Thoracic aorta endothelial cell (primary cell): ENCODE measurements around the gene ADCYAP1. TPM values are rescaled to one million over a fixed set of nuclear protein-coding genes. Genes with fewer than 3 reads are reported as not detected.

ENCODE experiments used
- total RNA-seq: library from RNA; depleted of rRNA; stranded (reverse); fragments of >200 nt; gene quantifications from 2 replicates; pipeline ENCODE4 v1.2.3, GENCODE V29; 2012

Gene ADCYAP1
- not detected in 2 replicates for total RNA-seq

DNA sequence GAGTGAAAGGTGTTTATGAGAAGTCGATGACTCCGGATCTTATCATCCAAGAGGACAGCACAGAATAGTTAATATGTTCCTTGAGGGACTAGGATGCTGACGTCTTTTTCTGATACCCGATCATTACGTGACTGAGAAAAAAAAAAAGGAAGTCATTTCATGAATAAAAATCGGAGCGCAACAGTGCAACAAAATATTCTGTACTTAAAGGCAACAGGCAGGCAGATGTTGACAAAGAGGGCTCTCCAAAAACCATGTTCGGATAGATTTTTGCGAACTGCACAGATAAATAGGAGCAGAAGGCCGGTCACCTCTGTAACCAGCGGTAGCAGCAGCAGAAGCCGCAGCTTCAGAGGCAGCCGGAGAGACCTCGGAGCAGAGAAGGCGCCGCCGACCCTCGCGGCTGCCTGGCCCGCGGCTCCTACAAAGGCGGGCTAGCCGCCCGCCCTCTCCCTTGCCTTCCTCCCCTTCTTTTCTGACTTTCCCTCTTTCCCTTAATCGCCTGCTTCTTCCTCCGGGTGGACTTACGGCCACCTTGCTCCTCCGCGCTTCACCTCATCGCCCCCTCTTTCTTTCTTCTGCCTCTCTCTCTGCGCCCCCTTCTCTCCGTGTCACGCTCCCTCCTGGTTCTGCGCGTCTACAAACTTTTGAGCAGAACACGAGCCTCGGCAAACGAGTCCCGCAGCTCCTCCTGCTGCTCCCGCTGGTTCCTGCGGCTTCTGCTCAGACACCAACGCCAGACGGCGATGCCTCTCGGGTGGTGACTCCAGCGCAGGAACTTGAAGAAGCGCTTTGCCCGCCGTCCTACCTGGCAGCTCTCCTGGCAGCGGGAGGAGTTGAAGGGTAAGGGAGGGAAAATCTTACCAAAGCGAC, at the start of gene ADCYAP1:
ADCYAP1 (plus strand) TSS at position 654 of the 873 bp plus-strand sequence. CDS start 516 bp downstream, outside the sequence.

Other genes with a start within 250 kb of the ADCYAP1 start
- gene TYMS, start 247.2 kb upstream of the ADCYAP1 start, total RNA-seq = 60.1 and 81.0 TPM in 2 replicates
- 48.8 and 50.1 TPM in 2 replicates for gene ENOSF1, start 192.2 kb upstream of the ADCYAP1 start, total RNA-seq
- gene YES1, start 92.6 kb upstream of the ADCYAP1 start, total RNA-seq = 409 and 418 TPM in 2 replicates